HG02943 (cell line): ENCODE data around the gene KRT14.
"Not testable (repeated sequence)": the region's sequence is repeated elsewhere in the genome, so short reads cannot be mapped to it uniquely, and the experiment has no call there.

ENCODE experiments used
- ATAC-seq: cut with Tn5 transposase; IDR thresholded peaks from one replicate; pipeline ENCODE4 v1.9.1; 2021; ENCODE audit warnings: mild to moderate bottlenecking, low read depth, moderate library complexity; ENCODE audit not compliant: unreplicated experiment

Gene KRT14

DNA sequence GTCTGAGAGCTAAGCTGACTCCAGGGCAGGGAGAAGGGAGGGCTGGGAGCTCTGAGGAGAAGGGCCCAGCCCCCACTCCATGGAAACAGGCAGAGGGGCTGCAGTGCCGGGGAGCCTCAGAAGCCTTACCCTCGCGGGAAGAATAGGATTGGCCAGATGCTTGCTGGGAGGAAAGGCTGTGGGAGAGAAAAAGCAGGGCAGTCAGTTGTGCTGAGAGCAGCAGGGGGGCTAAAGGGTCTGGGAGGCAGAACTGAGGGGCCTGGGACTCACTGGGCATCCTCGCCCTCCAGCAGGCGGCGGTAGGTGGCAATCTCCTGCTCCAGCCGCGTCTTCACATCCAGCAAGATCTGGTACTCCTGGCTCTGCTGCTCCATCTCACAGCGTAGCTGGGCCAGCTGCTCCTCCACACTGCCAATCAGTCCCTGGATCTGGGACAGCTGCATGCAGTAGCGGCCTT, 23.4 kb upstream of the KRT14 start:
- ATAC-seq, result not testable (repeated sequence)

DNA sequence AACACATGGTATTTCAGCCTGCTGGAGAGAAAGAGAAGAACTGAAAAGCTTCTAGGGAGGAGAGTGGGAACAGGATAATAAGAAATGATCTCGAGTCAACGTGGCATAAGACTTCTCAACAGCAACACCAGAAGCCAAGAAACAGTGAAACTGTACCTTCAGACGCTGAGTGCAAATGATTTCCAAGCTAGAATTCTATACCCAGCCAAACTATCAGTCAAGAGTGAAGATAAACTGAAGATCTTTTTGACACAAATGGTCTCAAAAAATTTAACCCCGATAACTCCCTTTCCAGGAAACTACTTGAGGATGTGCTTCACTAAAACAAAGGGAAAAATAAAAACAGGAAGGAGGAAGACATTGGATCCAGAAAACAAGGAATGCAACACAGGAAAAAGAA, 20.2 kb upstream of the KRT14 start:
- ATAC-seq, result not testable (repeated sequence)

DNA sequence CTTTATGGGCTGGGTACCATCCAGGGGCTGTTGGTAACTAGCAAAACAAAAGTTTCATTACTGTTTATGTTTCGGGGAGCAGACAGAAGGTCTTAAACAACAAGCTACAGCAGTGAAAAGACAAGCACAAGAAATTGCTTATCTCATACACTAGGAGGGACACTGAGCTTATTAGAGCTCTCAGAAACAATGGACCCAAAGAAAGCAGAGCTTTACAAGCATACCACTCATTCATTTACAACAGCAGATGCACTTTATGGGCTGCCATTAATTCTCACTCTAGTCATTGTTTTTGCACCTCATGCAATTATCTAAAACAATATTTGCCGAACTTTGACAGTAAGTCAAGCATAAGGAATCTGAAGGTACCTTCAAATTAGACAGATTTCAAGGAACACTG, 15.8 kb upstream of the KRT14 start:
- no peak for ATAC-seq

DNA sequence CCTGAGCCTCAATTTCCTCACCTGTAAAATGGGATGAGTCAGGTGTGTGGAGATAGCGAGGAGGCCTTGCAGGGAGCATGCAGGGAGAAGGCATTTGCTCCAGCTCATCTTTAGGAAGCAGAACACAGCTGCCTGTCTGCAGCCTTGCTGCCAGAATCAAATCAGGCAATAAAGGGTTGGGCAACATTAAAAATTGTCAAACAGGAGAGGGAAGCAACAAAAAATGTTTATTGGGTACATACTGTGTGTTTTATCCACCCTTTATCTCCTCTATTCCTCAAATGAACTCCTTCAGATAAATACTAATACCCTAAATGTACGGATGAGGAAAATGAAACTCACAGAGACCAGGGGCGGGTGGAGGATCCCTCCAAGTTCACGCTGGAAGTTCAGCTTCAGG, 13.6 kb upstream of the KRT14 start:
- ATAC-seq, result no peak

DNA sequence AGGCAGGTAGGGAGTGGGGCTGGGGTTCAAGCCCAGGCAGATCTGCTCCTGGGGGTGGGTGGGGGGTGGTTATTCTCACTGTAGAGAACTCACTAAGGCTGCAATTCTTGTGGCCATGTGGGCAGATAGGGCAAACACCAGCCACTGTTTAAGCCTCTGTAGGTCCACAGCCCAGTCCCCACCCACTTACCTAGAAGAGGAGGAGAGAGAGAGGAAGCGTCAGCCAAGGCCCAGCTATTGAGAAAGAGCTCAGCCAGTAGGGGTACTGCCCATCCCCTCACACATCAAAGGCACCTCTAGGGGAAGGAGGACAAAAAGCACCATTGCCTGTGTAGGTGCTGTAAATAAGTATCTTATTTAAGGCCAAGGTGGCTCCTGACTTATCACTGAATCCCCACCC, 13.0 kb upstream of the KRT14 start:
- no peak for ATAC-seq

GRCh38 chr17:41595585-41595984, 8.9 kb upstream of the KRT14 start:
- ATAC-seq, result no peak

- no peak for ATAC-seq
Observed at GRCh38 chr17:41594363-41594915, 7.7 kb upstream of the KRT14 start.

DNA sequence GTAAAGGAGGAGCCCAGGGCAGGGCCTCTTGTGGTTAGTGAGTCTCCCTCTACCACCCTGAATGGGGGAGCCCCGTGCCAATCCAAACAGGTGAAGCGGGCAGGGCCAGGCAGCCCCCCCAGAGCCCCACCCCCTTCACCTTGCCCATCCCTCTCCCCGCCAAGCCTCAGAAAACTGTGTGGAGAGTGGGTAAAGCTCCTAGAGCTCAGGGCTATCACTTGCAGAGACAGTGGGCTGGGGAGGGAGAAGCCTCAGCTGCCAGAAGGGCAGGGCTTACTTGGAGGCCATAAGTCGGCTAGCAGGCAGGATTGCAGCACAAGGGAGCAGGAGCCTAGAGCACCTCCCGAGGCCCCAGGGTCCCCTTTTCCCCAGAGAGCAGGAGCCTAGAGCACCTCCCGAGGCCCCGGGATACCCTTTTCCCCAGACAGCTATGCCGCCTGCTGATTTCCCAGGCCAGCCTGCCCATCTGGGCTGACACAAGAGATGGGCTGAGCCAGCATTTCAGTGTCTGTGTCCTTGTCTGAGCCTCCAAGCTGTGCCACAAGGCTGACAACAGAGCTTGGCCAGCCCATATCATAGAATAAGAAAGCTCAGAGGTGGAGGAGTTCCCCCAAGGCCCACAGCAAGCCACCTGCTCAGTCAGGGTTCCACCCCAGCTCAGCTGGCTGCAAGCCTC, 6.7 kb upstream of the KRT14 start:
- no peak for ATAC-seq

- no peak for ATAC-seq
Observed at GRCh38 chr17:41592601-41593305, 6.1 kb upstream of the KRT14 start.

DNA sequence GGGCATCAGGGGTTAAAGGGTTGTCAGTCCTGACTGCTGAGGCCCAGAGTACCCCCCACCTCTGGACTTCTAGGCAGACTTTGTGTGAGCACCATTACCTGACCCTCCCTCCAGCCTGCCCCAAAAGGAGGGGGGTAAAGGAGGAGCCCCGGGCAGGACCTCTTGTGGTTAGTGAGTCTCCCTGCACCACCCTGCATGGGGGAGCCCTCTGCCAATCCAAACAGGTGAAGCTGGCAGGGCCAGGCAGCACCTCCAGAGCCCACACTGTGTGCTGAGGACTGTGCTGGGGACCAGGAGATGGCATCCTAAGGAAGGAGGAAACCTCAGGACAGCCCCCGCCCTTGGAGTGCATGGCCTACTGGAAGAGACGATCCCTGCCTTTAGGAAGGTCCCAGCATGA, 2.6 kb upstream of the KRT14 start:
- ATAC-seq, result no peak

- no peak for ATAC-seq
Observed at GRCh38 chr17:41588126-41588810, 1.6 kb upstream of the KRT14 start.

GRCh38 chr17:41585301-41586056, 1.2 kb downstream of the KRT14 start:
- no peak for ATAC-seq

DNA sequence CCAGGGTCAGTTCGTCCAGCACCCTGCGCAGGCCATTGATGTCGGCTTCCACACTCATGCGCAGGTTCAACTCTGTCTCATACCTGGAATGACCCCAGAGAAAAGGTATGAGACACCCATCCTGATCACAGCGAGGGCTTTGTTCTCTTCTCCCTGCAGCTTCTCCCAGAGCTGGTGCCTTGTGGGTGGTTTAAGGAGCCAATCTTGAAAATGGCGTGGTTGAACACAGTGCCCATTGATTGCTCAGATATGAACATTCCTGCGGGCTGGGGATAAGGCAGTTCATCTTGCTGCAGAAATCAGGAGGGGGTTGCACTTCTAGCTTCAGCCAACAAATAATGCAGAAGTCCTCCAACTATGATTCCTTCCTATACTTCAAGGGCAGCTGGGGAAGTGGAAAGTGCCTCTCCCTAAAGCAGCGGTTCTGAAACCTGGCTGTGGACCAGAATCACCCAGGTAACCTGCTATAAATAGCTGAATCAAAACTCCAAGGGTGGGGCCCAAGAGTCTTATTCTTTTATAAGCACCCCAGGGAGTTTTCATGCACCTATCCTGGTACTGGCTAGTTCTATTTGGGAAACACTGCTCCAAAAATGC, 2.3 kb downstream of the KRT14 start:
- ATAC-seq, result not testable (repeated sequence)

DNA sequence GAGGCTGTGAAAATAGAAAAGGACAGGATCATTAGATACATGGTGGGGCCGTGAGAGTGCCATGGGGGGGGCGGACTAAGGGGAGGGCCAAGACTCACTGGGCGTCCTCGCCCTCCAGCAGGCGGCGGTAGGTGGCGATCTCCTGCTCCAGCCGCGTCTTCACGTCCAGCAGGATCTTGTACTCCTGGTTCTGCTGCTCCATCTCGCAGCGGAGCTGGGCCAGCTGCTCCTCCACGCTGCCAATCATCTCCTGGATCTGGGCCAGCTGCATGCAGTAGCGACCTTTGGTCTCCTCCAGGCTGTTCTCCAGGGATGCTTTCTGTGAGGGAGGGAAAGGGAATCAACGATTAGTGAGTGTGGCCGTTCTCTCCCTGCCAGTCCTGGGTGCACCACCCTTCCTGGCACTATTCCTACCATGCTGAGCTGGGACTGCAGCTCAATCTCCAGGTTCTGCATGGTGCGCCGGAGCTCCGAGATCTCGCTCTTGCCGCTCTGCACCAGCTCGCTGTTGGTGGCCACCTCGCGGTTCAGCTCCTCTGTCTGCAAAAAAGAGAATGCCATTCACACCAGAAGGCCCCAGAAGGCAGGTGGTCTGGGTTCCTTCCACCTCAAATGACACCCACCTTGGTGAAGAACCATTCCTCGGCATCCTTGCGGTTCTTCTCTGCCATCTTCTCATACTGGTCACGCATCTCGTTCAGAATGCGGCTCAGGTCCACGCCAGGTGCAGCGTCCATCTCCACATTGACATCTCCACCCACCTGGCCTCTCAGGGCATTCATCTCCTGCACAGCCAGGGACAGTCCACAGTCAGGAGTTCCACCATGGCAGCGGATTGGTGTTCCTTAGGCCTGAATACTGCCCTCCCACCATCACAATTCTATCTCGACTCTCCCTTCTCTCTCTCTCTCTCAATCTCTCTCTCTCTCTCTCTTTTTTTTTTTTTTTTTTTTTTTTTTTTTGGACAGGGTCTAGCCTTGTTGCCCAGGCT, 3.3 kb downstream of the KRT14 start:
- ATAC-seq, result no peak

- ATAC-seq, result not testable (repeated sequence)
Observed at GRCh38 chr17:41582061-41582968, 4.4 kb downstream of the KRT14 start.

- no peak for ATAC-seq
Observed at GRCh38 chr17:41581366-41582060, 5.2 kb downstream of the KRT14 start.

DNA sequence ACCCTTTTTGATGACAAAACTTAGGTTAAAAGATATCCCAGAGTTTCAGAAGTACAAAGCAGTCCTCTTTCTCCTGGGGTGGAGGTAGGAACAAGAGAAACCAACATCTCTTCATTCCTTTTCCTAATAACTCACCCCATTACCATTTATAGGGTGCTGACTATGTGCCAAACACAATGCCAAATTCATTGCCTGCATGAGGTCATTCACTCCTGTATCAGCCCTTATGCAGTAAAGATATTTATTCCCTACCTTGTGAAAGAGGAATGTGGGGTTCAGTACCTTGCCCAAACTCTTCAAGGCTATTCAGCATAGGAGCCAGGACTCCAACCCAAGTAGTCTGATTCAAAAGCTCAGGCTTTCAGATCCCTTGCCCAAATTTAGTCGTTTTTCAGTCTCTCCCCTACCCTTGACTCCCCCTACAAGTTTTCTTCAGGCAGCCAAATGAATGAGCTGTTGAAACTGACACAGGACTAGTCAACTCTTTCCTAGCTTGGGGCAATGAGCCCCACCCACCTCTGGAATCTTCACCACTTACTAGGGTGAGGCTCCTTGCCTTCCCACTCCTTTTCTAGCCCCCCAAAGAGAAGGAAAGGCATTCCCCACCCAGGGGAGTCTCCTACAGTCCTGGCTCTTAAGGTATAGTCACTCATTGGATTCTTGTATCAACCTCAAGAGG, 5.9 kb downstream of the KRT14 start:
- ATAC-seq, result no peak
